Smooth muscle cell (in vitro differentiated cells): ENCODE results near the gene SLC35F6. TPM values are rescaled to one million over a fixed set of nuclear protein-coding genes. Genes with fewer than 3 reads are reported as not detected.

Experiments
- DNase-seq: peaks from one replicate; lab custom pipeline; 2025; ENCODE audit not compliant: unreplicated experiment; lab: John Stamatoyannopoulos, UW
- H2AFZ ChIP-seq: fragments of 200-600 bp; sonication (generic); 2 replicates; pipeline ENCODE4 v1.6.0; 2016; ENCODE audit warnings: antibody characterized with exemption, low read depth, mild to moderate bottlenecking
- H3F3A ChIP-seq: fragments of 200-600 bp; sonication (generic); 2 replicates; pipeline ENCODE4 v1.6.0; 2017; ENCODE audit warnings: antibody characterized with exemption, low read depth
- H3K27ac ChIP-seq: fragments of 200-600 bp; sonication (generic); 2 replicates; pipeline ENCODE4 v1.5.1; 2016; ENCODE audit warnings: low read depth, mild to moderate bottlenecking
- H3K27me3 ChIP-seq: fragments of 200-600 bp; sonication (generic); 2 replicates; pipeline ENCODE4 v1.6.1; 2016; ENCODE audit warnings: low read depth, mild to moderate bottlenecking
- H3K36me3 ChIP-seq: fragments of 200-600 bp; sonication (generic); 2 replicates; pipeline ENCODE4 v1.5.1; 2016; ENCODE audit warnings: low read depth
- H3K4me1 ChIP-seq: fragments of 200-600 bp; sonication (generic); 2 replicates; pipeline ENCODE4 v1.5.1; 2016; ENCODE audit warnings: low read depth
- H3K4me2 ChIP-seq: fragments of 200-600 bp; sonication (generic); 2 replicates; pipeline ENCODE4 v1.6.0; 2016; ENCODE audit warnings: mild to moderate bottlenecking
- H3K4me3 ChIP-seq: fragments of 200-600 bp; sonication (generic); 2 replicates; pipeline ENCODE4 v1.5.1; 2016; ENCODE audit warnings: mild to moderate bottlenecking
- H3K79me2 ChIP-seq: fragments of 200-600 bp; sonication (generic); 2 replicates; pipeline ENCODE4 v1.6.0; 2016; ENCODE audit warnings: low read depth, mild to moderate bottlenecking
- H3K9ac ChIP-seq: fragments of 200-600 bp; sonication (generic); 2 replicates; pipeline ENCODE4 v1.6.0; 2016; ENCODE audit warnings: low read depth
- H3K9me3 ChIP-seq: fragments of 200-600 bp; sonication (generic); replicated peaks from 2 replicates; pipeline ENCODE4 v1.5.1; 2016; ENCODE audit warnings: low read depth
- H4K20me1 ChIP-seq: fragments of 200-600 bp; sonication (generic); 2 replicates; pipeline ENCODE4 v1.6.0; 2016; ENCODE audit warnings: low read depth
- WGBS: methylation state at CpG from one replicate; pipeline ENCODE4 v1.1.7; 2016; ENCODE audit warnings: low lambda C conversion rate; 5-methylcytosine and 5-hydroxymethylcytosine counted together
- polyA plus RNA-seq: library from polyadenylated mRNA; unstranded; fragments of >200 nt; fragmentation: Nextera tagmentation; extraction: Ambion mirVana; gene quantifications from 2 replicates; pipeline ENCODE4 v1.2.1, GENCODE V29; 2016
- total RNA-seq: library from RNA; depleted of rRNA; stranded (reverse); fragments of >200 nt; gene quantifications from 2 replicates; pipeline ENCODE4 v1.2.3, GENCODE V29; 2014
- TF ChIP-seq, protein P1 (sequence below): fragments of 200-600 bp; sonication (generic); IDR thresholded peaks from 2 replicates; pipeline ENCODE4 v1.5.1; 2017; ENCODE audit warnings: borderline replicate concordance, mild to moderate bottlenecking, antibody characterized with exemption; ENCODE audit not compliant: insufficient read depth, poor library complexity, severe bottlenecking

SLC35F6 gene
- total and polyA plus RNA-seq, 2 experiments from 2014 or later, result 16.9 to 19.2 TPM

DNA sequence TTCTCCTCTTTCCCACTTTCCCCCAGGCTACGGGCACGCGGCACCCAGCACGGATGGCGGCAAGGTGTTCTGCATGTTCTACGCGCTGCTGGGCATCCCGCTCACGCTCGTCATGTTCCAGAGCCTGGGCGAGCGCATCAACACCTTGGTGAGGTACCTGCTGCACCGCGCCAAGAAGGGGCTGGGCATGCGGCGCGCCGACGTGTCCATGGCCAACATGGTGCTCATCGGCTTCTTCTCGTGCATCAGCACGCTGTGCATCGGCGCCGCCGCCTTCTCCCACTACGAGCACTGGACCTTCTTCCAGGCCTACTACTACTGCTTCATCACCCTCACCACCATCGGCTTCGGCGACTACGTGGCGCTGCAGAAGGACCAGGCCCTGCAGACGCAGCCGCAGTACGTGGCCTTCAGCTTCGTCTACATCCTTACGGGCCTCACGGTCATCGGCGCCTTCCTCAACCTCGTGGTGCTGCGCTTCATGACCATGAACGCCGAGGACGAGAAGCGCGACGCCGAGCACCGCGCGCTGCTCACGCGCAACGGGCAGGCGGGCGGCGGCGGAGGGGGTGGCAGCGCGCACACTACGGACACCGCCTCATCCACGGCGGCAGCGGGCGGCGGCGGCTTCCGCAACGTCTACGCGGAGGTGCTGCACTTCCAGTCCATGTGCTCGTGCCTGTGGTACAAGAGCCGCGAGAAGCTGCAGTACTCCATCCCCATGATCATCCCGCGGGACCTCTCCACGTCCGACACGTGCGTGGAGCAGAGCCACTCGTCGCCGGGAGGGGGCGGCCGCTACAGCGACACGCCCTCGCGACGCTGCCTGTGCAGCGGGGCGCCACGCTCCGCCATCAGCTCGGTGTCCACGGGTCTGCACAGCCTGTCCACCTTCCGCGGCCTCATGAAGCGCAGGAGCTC, 36.2 kb upstream of the SLC35F6 start:
- 94% methylated on average over 82 of the region's 101 CpGs for WGBS
- no peaks in the 10 kb centered on the region for H3K9me3 ChIP-seq
- no peak for DNase-seq
- no peak overlapping the region for H2AFZ ChIP-seq
- H3K36me3 ChIP-seq, result no peaks in the 10 kb centered on the region
- no peak overlapping the region for H3K9ac ChIP-seq
- no peaks in the 10 kb centered on the region for H3K4me1 ChIP-seq
- H3K27me3 ChIP-seq, result no peaks in the 10 kb centered on the region
- H3K4me3 ChIP-seq, result no peak overlapping the region
- H3K79me2 ChIP-seq, result no peaks in the 10 kb centered on the region
- no peaks in the 10 kb centered on the region for H3F3A ChIP-seq
- H3K27ac ChIP-seq, result no peak overlapping the region
- H4K20me1 ChIP-seq, result no peaks in the 10 kb centered on the region
- TF ChIP-seq, protein P1, sequence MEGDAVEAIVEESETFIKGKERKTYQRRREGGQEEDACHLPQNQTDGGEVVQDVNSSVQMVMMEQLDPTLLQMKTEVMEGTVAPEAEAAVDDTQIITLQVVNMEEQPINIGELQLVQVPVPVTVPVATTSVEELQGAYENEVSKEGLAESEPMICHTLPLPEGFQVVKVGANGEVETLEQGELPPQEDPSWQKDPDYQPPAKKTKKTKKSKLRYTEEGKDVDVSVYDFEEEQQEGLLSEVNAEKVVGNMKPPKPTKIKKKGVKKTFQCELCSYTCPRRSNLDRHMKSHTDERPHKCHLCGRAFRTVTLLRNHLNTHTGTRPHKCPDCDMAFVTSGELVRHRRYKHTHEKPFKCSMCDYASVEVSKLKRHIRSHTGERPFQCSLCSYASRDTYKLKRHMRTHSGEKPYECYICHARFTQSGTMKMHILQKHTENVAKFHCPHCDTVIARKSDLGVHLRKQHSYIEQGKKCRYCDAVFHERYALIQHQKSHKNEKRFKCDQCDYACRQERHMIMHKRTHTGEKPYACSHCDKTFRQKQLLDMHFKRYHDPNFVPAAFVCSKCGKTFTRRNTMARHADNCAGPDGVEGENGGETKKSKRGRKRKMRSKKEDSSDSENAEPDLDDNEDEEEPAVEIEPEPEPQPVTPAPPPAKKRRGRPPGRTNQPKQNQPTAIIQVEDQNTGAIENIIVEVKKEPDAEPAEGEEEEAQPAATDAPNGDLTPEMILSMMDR, result no peak
- no peak overlapping the region for H3K4me2 ChIP-seq

DNA sequence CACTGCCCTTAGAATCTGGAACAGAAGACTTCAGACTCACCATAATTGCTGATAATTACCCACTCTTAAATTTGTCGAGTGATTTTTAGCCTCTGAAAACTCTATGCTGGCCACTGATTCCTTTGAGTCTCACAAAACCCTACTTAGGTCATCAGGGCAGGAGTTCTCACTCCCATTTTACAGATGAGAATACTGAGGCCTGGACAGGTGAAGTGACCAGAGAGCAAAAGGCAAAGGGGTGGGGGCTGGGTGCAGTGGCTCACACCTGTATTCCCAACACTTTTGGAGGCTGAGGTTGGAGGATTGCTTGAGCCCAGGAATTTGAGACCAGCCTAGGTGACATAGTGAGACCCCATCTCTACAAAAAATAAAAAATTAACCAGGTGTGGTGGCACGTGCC, 34.8 kb upstream of the SLC35F6 start:
- no peaks in the 10 kb centered on the region for H3K27me3 ChIP-seq
- TF ChIP-seq, protein P1, result no peak
- no peak overlapping the region for H3K9ac ChIP-seq
- DNase-seq, result no peak
- no peaks in the 10 kb centered on the region for H3K79me2 ChIP-seq
- 85% methylated on average over 2 of the region's 2 CpGs for WGBS
- H3F3A ChIP-seq, result peaks cover 2% of the 10 kb centered on the region
- no peaks in the 10 kb centered on the region for H3K36me3 ChIP-seq
- H3K4me1 ChIP-seq, result no peaks in the 10 kb centered on the region
- no peak overlapping the region for H3K4me3 ChIP-seq
- no peak overlapping the region for H3K27ac ChIP-seq
- H3K4me2 ChIP-seq, result no peak overlapping the region
- no peak overlapping the region for H2AFZ ChIP-seq
- no peaks in the 10 kb centered on the region for H4K20me1 ChIP-seq
- no peaks in the 10 kb centered on the region for H3K9me3 ChIP-seq

DNA sequence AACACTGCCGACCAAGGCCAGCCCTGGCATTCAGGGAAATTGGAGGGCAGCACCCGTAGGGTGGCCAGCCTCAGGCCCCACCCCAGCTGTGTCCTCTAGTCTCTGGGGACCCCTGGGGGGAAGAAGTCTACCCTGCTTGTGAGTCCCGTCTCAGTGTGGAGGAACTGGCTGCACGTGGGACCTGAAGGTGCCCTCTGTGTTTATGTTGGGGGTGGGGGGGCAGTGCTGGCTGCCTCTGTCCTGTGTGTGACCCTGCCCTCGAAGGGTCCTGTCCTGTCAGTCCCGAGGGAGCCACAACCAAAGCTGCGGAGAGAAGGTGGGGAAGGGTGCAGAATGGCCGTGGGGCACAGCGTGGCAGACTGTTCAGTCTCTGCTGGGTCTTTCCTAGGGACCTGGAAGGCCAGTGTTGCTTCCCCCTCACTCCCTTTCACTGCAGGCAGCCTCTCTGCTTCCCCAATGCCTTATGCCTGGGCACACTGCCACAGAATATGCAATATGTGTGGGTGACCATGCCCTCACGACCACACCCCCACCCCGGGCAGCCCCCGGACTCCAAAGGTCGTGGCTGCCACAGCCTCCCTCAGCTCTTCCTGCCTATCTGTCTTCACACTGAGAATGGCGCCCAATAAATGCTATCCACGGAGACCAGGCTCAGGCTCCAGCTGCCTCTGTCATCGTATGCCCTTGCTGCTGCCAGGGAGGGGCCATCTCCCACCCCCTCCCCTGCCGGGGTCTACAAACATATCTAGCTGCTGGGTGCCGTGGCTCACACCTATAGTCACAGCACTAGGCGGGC, 33.3 kb upstream of the SLC35F6 start:
- Histone ChIP-seq H3K79me2 (no peaks in the 10 kb centered on the region), H3K4me2 (no peak overlapping the region), H2AFZ (no peak overlapping the region), H3K9ac (no peak overlapping the region), H3F3A (peaks cover 4% of the 10 kb centered on the region), H3K36me3 (no peaks in the 10 kb centered on the region), H3K4me3 (no peak overlapping the region), H3K9me3 (no peaks in the 10 kb centered on the region), H3K27me3 (no peaks in the 10 kb centered on the region), H3K27ac (no peak overlapping the region), H4K20me1 (no peaks in the 10 kb centered on the region), H3K4me1 (no peaks in the 10 kb centered on the region)
- DNase-seq, result no peak
- TF ChIP-seq, protein P1, result no peak
- 75% methylated on average over 19 of the region's 19 CpGs for WGBS
